Measurements from ENCODE around the gene SRF.

The SRF gene

DNA sequence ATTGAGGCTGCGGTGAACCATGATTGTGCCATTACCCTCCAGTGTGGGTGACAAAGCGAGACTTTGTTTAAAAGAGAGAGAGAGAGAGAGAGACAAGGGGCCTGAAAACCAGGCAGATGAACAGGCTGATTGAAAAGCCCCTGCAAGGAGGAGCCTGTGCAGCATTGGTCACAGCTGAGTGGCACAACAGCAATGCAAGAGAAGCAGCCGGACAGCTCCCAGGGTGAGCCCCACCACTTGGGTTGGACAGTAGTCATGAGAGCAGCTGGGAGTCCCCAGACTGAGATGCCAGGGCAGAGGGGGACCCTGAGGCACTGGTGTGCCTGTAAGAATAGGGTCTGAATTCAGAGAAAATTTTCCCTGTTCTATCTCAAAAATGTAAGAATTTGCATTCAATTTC, 48.0 kb downstream of the SRF start:
- no peak for DNase-seq

DNA sequence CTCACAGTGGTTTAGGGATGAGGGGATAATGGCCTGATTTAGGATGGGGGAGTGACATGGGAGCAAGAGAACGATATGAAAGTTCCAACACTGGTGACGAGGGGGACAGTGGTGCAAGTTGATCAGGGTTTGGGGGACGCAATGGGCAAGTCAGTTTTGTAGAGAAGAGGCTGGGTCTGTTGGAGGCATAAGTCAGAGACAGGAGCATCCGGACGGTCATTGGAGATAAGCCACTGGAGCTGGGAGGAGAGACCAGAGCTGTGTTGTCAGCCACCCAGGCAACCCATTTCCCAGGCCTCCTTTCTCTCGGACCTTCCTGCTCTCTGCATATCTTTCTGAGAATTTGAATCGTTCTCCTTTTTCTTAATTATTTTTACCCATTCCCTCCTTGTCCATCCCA, 48.7 kb downstream of the SRF start:
- no peak for DNase-seq

DNA sequence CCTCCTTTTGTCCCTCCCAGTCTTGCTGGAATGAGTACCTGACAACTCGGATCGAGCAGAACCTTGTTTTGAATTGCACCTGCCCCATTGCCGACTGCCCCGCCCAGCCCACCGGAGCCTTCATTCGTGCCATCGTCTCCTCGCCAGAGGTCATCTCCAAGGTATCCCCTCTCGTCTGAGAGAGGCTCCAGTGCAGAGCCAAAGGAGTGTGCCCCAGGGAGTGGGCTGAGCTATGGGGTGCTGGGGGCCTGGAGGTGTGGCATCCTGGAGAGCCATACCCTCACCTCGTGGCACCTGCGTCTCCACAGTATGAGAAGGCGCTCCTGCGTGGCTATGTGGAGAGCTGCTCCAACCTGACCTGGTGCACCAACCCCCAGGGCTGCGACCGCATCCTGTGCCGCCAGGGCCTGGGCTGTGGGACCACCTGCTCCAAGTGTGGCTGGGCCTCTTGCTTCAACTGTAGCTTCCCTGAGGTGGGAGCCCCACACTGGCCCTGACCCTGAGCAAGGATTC, 49.4 kb downstream of the SRF start:
- DNase-seq: no peak

DNA sequence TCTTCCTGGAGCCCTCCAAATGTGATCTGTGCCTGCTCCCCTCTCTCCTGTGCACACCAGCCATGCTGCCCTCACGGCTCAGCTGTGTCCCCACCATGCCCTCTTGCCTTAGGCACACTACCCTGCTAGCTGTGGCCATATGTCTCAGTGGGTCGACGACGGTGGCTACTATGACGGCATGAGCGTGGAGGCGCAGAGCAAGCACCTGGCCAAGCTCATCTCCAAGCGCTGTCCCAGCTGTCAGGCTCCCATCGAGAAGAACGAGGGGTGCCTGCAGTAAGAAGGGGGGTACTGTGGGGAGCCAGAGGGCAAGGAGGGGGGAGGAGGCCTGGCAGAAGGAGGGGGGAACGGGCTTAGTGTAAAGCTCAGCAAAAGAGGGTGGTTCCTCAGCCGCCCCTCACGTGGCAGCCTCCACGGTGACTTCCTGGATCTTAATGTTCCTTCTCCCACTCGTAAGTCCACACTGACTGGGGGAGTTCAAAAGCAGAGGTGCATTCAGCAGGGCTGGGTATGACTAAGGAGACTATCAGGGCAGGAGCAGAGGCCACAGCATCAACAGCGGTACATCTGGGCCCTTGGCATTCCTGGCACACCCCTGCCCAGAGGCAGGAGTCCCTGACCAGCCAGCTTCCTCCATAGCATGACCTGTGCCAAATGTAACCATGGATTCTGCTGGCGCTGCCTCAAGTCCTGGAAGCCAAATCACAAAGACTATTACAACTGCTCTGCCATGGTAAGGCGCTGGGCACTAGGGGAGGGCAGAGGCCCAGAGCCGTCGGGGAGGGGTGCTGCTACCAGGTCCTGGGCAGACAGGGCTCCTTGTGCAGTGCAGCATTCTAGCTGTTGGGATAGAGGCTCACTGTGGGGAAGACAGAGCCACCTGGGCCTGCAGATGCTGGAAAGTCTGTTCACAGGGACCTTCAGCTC, 50.2 kb downstream of the SRF start:
- no peak for DNase-seq

DNA sequence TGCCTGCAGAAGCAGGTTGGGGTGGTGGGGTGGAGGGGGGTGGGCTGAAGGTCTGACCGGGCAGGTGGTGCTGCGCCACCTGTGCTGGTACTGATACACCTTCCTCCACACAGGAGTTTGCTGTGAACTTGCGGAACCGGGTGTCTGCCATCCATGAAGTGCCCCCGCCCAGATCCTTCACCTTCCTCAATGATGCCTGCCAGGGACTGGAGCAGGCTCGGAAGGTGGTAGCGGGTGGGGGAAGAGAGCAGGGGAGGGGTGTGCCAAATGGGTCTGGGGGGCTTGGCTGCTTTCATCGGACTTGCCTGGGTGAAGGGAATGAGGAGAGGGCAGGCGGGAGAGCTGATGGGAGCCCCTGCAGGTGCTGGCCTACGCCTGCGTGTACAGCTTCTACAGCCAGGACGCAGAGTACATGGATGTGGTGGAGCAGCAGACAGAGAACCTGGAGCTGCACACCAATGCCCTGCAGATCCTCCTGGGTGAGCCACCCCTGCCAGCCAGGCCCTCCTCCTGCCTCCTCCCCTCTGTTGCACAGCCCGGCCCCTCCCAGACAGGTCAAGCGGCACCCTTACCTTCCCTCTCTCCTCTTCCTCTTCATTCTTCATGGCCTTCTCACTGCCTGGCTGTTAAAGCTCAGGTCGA, 51.5 kb downstream of the SRF start:
- no peak for DNase-seq

DNA sequence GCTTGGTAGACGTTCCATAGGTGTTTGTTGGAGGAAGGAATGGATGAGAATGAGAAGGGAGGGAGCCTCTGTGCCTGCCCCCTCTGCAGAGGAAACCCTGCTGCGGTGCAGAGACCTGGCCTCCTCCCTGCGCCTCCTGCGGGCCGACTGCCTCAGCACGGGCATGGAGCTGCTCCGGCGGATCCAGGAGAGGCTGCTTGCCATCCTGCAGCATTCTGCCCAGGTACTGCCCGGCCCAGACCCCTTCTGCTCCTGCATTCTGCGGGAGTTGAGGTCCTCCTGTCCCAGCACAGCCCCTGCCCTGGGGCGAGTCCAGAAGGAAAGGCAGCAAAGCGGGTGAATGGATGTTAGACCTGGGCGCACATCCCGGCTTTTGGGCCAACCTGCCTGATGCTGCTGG, 52.1 kb downstream of the SRF start:
- no peak for DNase-seq

DNA sequence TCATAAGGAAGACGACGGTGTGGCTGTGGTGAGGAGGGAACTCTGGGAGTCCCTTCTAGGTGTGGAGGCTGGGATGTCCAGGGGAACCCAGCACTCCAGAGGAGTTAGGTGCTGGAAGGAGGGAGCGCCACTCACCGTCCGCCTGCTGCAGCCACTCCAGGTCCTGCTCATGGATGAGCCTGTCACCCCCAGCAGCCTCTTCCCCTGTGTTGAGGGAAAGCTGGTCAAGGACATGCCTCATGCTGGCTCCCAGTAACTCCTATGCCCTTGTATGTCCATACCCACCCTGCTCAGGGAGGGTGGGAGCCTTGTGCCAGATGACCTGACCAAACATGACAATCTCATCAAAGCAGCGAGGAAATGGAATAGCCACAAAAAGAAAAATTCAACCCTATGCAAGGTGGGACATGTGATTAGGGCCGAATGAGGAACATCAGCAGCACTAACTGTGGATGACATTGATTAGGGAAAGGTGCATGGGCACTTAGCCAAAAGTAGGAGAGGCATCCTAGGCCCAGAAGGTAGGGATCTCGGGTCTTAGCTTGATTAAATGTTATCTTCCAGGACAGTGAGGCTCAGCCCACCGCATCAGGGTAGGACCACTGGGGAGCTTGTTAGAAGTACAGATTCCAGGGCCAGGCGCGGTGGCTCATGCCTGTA, 55.3 kb downstream of the SRF start:
- no peak for DNase-seq

DNA sequence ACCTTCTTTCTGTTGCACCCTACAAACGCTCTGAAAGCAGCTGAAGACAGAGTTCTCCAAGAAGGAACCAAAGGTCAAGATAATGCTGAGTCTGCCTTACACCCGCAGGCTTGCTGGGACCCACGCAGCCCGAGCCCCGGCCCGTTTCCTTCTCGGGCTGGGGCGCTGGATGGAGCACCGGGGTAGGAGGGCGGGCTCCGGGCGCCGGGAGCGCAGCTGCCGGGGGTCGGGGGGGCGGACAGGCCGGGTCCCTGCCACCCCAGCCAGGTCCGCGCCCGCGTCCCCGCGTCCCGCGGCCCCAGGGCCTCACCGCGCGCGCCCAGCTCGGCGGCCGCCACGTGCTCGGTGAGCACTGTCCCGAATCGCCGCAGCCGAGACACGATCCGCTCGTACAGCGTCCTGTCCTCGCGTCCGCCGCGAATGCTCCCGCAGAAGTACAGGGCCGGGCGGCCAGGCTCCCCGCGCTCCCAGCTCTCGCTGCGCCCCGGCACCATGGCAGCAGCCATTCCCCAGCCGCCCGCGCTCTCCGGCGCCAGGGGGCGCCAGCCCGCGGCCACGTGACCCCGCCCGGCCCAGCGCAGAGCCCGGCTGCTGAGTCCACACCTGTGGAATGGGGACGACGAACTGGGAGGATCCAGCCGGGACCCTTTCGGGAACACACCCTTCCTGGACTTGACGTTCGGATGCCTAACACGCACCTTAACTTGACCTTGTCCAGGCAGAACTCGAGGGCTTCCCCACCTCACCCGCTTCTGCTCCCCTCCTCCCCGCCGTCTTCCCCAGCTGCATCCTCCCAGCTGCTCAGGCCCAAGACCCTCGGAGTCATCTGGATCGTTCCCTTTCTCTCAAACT, 58.1 kb downstream of the SRF start, which contains the start of gene DNPH1:
Gene DNPH1 (minus strand): TSS at position 531 of the 852 bp plus-strand sequence. CDS start 25 bp downstream, at position 506.
- peak; percentile 85 for DNase-seq

DNA sequence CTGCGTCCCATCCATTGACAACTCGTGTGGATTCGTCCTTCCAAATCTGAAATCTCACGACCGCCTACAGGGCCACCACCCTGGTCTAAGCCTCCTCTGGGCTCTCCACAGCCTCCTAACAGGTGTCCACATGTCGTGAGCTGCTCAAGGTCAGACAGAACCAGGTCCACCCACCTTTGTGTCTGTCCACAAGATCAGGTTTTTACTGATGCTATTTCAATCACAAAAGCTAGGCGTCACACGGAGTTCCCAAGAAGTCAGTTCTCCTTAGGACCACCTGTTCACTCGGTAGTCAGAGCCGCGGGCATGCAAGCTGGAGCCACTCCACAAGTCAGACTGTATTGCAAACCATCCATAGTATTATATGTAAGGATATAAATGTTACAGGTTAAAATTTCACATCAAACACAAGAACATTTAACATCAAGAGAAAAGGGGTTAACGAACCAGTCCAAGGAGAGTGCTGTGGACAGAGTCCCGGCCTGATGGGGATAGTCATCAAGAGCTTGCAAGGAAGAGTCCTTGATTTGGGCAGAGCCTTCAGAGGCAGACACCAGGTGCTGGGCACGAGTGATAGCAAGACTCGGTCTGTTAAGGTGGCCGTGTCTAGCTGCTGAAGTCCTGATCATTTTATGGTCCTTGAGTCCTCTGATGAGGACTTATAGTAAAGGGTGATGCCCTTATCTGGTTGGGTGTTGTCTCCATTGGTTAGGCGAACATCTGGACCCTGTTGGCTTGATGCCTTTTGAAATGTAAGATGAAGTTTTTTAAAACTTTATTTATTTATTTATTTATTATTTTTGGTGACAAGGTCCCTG, 58.9 kb downstream of the SRF start:
- no peak for DNase-seq

DNA sequence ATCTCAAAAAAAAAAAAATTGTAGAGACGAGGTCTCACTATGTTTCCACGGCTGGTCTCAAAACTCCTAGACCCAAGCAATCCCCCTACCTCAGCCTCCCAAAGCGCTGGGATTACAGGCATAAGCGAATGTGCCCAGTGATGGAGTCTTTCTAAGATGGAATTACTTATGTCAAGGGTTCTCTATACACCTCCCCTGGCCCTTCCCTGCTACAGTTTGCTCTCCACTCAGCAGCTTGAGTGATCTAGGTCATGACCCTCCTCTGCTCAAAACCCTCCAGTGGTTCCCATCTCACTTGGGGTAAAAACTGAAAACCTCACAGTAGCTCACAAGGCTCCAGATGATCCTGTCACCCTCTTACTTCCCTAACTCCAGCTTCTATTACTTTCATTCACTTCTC, 60.0 kb downstream of the SRF start:
- DNase-seq: no peak
